Trophoblast cell (in vitro differentiated cells and primary cell): ENCODE results near the gene DMTF1.

Experiments used
- DNase-seq, 2 donors: peaks; one replicate each; pipeline ENCODE4 v3.0.0-alpha.2; 2016
- H2AFZ ChIP-seq: 2 replicates; pipeline ENCODE4 v1.6.1; 2013; ENCODE audit warnings: low read length, moderate library complexity, mild to moderate bottlenecking; ENCODE audit not compliant: insufficient read depth, poor library complexity
- H2AK5ac ChIP-seq: 2 replicates; pipeline ENCODE4 v1.6.1; 2013; ENCODE audit warnings: mild to moderate bottlenecking, low read length
- H2BK120ac ChIP-seq: 2 replicates; pipeline ENCODE4 v1.6.1; 2013; ENCODE audit warnings: low read length, mild to moderate bottlenecking, moderate library complexity; ENCODE audit not compliant: insufficient read depth, poor library complexity
- H2BK12ac ChIP-seq: 2 replicates; pipeline ENCODE4 v1.6.1; 2013; ENCODE audit warnings: mild to moderate bottlenecking, low read length, moderate library complexity
- H2BK5ac ChIP-seq: 2 replicates; pipeline ENCODE4 v1.6.1; 2013; ENCODE audit warnings: low read length, low read depth, moderate library complexity, mild to moderate bottlenecking; ENCODE audit not compliant: poor library complexity
- H3K14ac ChIP-seq: 2 replicates; pipeline ENCODE4 v1.6.1; 2013; ENCODE audit warnings: mild to moderate bottlenecking, low read length
- H3K18ac ChIP-seq: 2 replicates; pipeline ENCODE4 v1.6.1; 2013; ENCODE audit warnings: mild to moderate bottlenecking, low read length
- H3K23ac ChIP-seq: 2 replicates; pipeline ENCODE4 v1.6.1; 2013; ENCODE audit warnings: low read length
- H3K27ac ChIP-seq: 2 replicates; pipeline ENCODE4 v1.5.1; 2013; ENCODE audit warnings: low read depth, mild to moderate bottlenecking, inconsistent platforms, low read length, moderate library complexity
- H3K27me3 ChIP-seq: 2 replicates; pipeline ENCODE4 v1.6.1; 2013; ENCODE audit warnings: inconsistent platforms, mild to moderate bottlenecking, low read length, moderate library complexity; ENCODE audit not compliant: insufficient read depth
- H3K36me3 ChIP-seq, 2 experiments: 1 replicate in 1 of 2; 2 replicates in 1 of 2; pipeline ENCODE4 v1.6.1; 2013; ENCODE audit warnings: low read length in 2 of 2, mild to moderate bottlenecking in 2 of 2, moderate library complexity in 1 of 2; ENCODE audit not compliant: insufficient read depth in 2 of 2, control insufficient read depth in 1 of 2
- H3K4ac ChIP-seq: 2 replicates; pipeline ENCODE4 v1.6.1; 2013; ENCODE audit warnings: low read depth, mild to moderate bottlenecking, low read length, moderate library complexity
- H3K4me1 ChIP-seq, 2 experiments: 1 replicate in 1 of 2; 2 replicates in 1 of 2; pipeline ENCODE4 v1.6.1; 2013; ENCODE audit warnings: low read length in 2 of 2, mild to moderate bottlenecking in 2 of 2, moderate library complexity in 1 of 2; ENCODE audit not compliant: insufficient read depth in 2 of 2, control insufficient read depth in 1 of 2
- H3K4me2 ChIP-seq: 2 replicates; pipeline ENCODE4 v1.6.1; 2013; ENCODE audit warnings: inconsistent platforms, mild to moderate bottlenecking, low read length, moderate library complexity
- H3K4me3 ChIP-seq: 2 replicates; pipeline ENCODE4 v1.5.1; 2013; ENCODE audit warnings: mild to moderate bottlenecking, low read depth, low read length, inconsistent platforms
- H3K79me1 ChIP-seq: one replicate; pipeline ENCODE4 v1.6.1; 2013; ENCODE audit warnings: low read length
- H3K79me2 ChIP-seq: 2 replicates; pipeline ENCODE4 v1.6.1; 2013; ENCODE audit warnings: low read length, mild to moderate bottlenecking; ENCODE audit not compliant: control insufficient read depth, insufficient read depth, poor library complexity
- H3K9ac ChIP-seq: 2 replicates; pipeline ENCODE4 v1.6.1; 2013; ENCODE audit warnings: mild to moderate bottlenecking, low read length
- H3K9me3 ChIP-seq: 2 replicates; pipeline ENCODE4 v1.6.1; 2013; ENCODE audit warnings: low read depth, mild to moderate bottlenecking, control low read depth, inconsistent platforms, low read length; ENCODE audit not compliant: insufficient read depth
- H4K12ac ChIP-seq: 2 replicates; pipeline ENCODE4 v1.6.1; 2013; ENCODE audit warnings: low read depth, mild to moderate bottlenecking, low read length, moderate library complexity
- H4K8ac ChIP-seq: 2 replicates; pipeline ENCODE4 v1.6.1; 2013; ENCODE audit warnings: low read depth, mild to moderate bottlenecking, low read length, moderate library complexity
- H4K91ac ChIP-seq: one replicate; pipeline ENCODE4 v1.6.1; 2013; ENCODE audit warnings: low read depth, mild to moderate bottlenecking, low read length, moderate library complexity
- WGBS: extraction: QIAGEN DNeasy Blood & Tissue Kit; methylation state at CpG from one replicate; pipeline ENCODE4 v1.1.7; 2013; ENCODE audit warnings: missing lambda C conversion rate; ENCODE audit not compliant: insufficient read length, insufficient coverage; ENCODE audit errors: extremely low coverage; 5-methylcytosine and 5-hydroxymethylcytosine counted together

The DMTF1 gene

GRCh38 chr7:87225696-87226095 is 73.4 kb downstream of the DMTF1 start:
- Histone ChIP-seq H3K14ac (no peak overlapping the region), H3K27me3 (peaks cover 2% of the 10 kb centered on the region), H4K12ac (no peak overlapping the region), H3K79me2 (no peaks in the 10 kb centered on the region), H3K79me1 (no peaks in the 10 kb centered on the region), H3K9ac (no peak overlapping the region), H4K8ac (no peak overlapping the region), H2BK120ac (no peak overlapping the region), H3K18ac (no peak overlapping the region), H3K23ac (no peak overlapping the region), H2BK5ac (no peak overlapping the region), H3K27ac (no peak overlapping the region), H3K4me1 (peaks cover under 1 to 3% of the 10 kb centered on the region in 2 experiments), H4K91ac (no peak overlapping the region), H3K4me3 (no peak overlapping the region), H3K4me2 (no peak overlapping the region), H2AFZ (no peak overlapping the region), H2AK5ac (no peak overlapping the region), H2BK12ac (no peak overlapping the region), H3K9me3 (no peaks in the 10 kb centered on the region), H3K4ac (no peak overlapping the region), H3K36me3 (no peaks in the 10 kb centered on the region)
- no peak for DNase-seq
- WGBS: no CpG with 5 or more reads among the region's 1 CpG

- Histone ChIP-seq H2BK5ac (no peak overlapping the region), H2BK120ac (no peak overlapping the region), H3K4me3 (no peak overlapping the region), H3K4me1 (no peaks in the 10 kb centered on the region), H3K4me2 (no peak overlapping the region), H3K79me2 (no peaks in the 10 kb centered on the region), H3K18ac (no peak overlapping the region), H2AFZ (no peak overlapping the region), H3K9me3 (no peaks in the 10 kb centered on the region), H3K4ac (no peak overlapping the region), H3K79me1 (no peaks in the 10 kb centered on the region), H4K8ac (no peak overlapping the region), H2AK5ac (no peak overlapping the region), H3K27ac (no peak overlapping the region), H3K14ac (no peak overlapping the region), H4K12ac (no peak overlapping the region), H2BK12ac (no peak overlapping the region), H3K9ac (no peak overlapping the region), H3K23ac (no peak overlapping the region), H3K36me3 (no peaks in the 10 kb centered on the region), H3K27me3 (peaks cover 2% of the 10 kb centered on the region), H4K91ac (no peak overlapping the region)
- no CpG with 5 or more reads among the region's 3 CpGs for WGBS
- DNase-seq: no peak
Measured at GRCh38 chr7:87226495-87226894, 74.2 kb downstream of the DMTF1 start.

- Histone ChIP-seq H3K4ac (no peak overlapping the region), H3K27ac (no peak overlapping the region), H3K4me1 (no peaks in the 10 kb centered on the region), H3K23ac (no peak overlapping the region), H3K4me2 (no peak overlapping the region), H4K12ac (no peak overlapping the region), H3K36me3 (no peaks in the 10 kb centered on the region), H4K8ac (no peak overlapping the region), H2AK5ac (no peak overlapping the region), H3K79me2 (no peaks in the 10 kb centered on the region), H4K91ac (no peak overlapping the region), H2BK120ac (no peak overlapping the region), H3K27me3 (no peaks in the 10 kb centered on the region), H3K14ac (no peak overlapping the region), H3K9me3 (peaks cover 2% of the 10 kb centered on the region), H3K9ac (no peak overlapping the region), H3K4me3 (no peak overlapping the region), H3K18ac (no peak overlapping the region), H2BK12ac (no peak overlapping the region), H2BK5ac (no peak overlapping the region), H3K79me1 (no peaks in the 10 kb centered on the region), H2AFZ (no peak overlapping the region)
- WGBS: no CpG with 5 or more reads among the region's 7 CpGs
- DNase-seq: no peak
Measured at GRCh38 chr7:87231258-87231657, 79.0 kb downstream of the DMTF1 start.

GRCh38 chr7:87231711-87232110 is 79.5 kb downstream of the DMTF1 start:
- Histone ChIP-seq H3K4me3 (no peak overlapping the region), H3K9me3 (peaks cover 2% of the 10 kb centered on the region), H4K91ac (no peak overlapping the region), H2BK12ac (no peak overlapping the region), H3K27ac (no peak overlapping the region), H3K79me1 (no peaks in the 10 kb centered on the region), H3K36me3 (no peaks in the 10 kb centered on the region), H3K23ac (no peak overlapping the region), H3K4ac (no peak overlapping the region), H2AFZ (no peak overlapping the region), H3K14ac (no peak overlapping the region), H3K18ac (no peak overlapping the region), H2BK5ac (no peak overlapping the region), H4K12ac (no peak overlapping the region), H3K27me3 (no peaks in the 10 kb centered on the region), H2AK5ac (no peak overlapping the region), H4K8ac (no peak overlapping the region), H2BK120ac (no peak overlapping the region), H3K79me2 (no peaks in the 10 kb centered on the region), H3K4me2 (no peak overlapping the region), H3K4me1 (no peaks in the 10 kb centered on the region), H3K9ac (no peak overlapping the region)
- no peak for DNase-seq

GRCh38 chr7:87234949-87235348 is 82.7 kb downstream of the DMTF1 start:
- Histone ChIP-seq H3K36me3 (no peaks in the 10 kb centered on the region), H3K23ac (no peak overlapping the region), H3K79me1 (no peaks in the 10 kb centered on the region), H3K4me2 (no peak overlapping the region), H3K27ac (no peak overlapping the region), H3K4me1 (no peaks in the 10 kb centered on the region), H2AK5ac (no peak overlapping the region), H4K8ac (no peak overlapping the region), H2BK12ac (no peak overlapping the region), H3K9ac (no peak overlapping the region), H3K4me3 (no peak overlapping the region), H2BK5ac (no peak overlapping the region), H3K18ac (no peak overlapping the region), H3K14ac (no peak overlapping the region), H4K91ac (no peak overlapping the region), H3K79me2 (no peaks in the 10 kb centered on the region), H3K9me3 (peaks cover 2% of the 10 kb centered on the region), H2AFZ (no peak overlapping the region), H3K4ac (no peak overlapping the region), H4K12ac (no peak overlapping the region), H3K27me3 (no peaks in the 10 kb centered on the region), H2BK120ac (no peak overlapping the region)
- DNase-seq: peak in 1 of 2 donors; percentile 60
